Neutrophil (primary cell): ENCODE data around the gene SNAP47.

Experiments used
- H3K27ac ChIP-seq: fragments of 200-600 bp; sonication (generic); 2 replicates; pipeline ENCODE4 v1.5.1; 2016; ENCODE audit warnings: mild to moderate bottlenecking, moderate library complexity
- H3K27me3 ChIP-seq: fragments of 200-600 bp; sonication (generic); 2 replicates; pipeline ENCODE4 v1.6.0; 2016; ENCODE audit warnings: mild to moderate bottlenecking
- H3K36me3 ChIP-seq: fragments of 200-600 bp; sonication (generic); 2 replicates; pipeline ENCODE4 v1.5.1; 2017
- H3K4me1 ChIP-seq, 2 experiments: fragments of 200-600 bp in 1 of 2; sonication (generic) in 1 of 2; 1 replicate in 1 of 2; 2 replicates in 1 of 2; pipeline versions ENCODE4 v1.5.1 to v1.6.1; 2013 to 2016; ENCODE audit warnings: low read depth in 1 of 2, low read length in 1 of 2, mild to moderate bottlenecking in 1 of 2, moderate library complexity in 1 of 2; ENCODE audit not compliant: control insufficient read depth in 1 of 2, insufficient read depth in 1 of 2
- H3K4me3 ChIP-seq, 2 experiments: fragments of 200-600 bp in 1 of 2; sonication (generic) in 1 of 2; 1 replicate in 1 of 2; 2 replicates in 1 of 2; pipeline ENCODE4 v1.5.1; 2013 to 2016; ENCODE audit warnings: low read depth in 1 of 2, low read length in 1 of 2, mild to moderate bottlenecking in 1 of 2, moderate library complexity in 1 of 2
- H3K9me3 ChIP-seq: fragments of 200-600 bp; sonication (generic); 2 replicates; pipeline ENCODE4 v1.5.1; 2016
- TF ChIP-seq, protein P1 (sequence below): fragments of 200-600 bp; sonication (generic); IDR thresholded peaks from 2 replicates; pipeline ENCODE4 v1.5.1; 2016; ENCODE audit warnings: antibody characterized with exemption

SNAP47 gene

GRCh38 chr1:227766015-227766634, 30.9 kb downstream of the SNAP47 start:
- TF ChIP-seq, protein P1, sequence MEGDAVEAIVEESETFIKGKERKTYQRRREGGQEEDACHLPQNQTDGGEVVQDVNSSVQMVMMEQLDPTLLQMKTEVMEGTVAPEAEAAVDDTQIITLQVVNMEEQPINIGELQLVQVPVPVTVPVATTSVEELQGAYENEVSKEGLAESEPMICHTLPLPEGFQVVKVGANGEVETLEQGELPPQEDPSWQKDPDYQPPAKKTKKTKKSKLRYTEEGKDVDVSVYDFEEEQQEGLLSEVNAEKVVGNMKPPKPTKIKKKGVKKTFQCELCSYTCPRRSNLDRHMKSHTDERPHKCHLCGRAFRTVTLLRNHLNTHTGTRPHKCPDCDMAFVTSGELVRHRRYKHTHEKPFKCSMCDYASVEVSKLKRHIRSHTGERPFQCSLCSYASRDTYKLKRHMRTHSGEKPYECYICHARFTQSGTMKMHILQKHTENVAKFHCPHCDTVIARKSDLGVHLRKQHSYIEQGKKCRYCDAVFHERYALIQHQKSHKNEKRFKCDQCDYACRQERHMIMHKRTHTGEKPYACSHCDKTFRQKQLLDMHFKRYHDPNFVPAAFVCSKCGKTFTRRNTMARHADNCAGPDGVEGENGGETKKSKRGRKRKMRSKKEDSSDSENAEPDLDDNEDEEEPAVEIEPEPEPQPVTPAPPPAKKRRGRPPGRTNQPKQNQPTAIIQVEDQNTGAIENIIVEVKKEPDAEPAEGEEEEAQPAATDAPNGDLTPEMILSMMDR = no peak
- no peaks in the 10 kb centered on the region for H3K9me3 ChIP-seq
- peaks cover 57% of the 10 kb centered on the region for H3K36me3 ChIP-seq
- no peaks in the 10 kb centered on the region for H3K27me3 ChIP-seq
- H3K4me3 ChIP-seq = no peak overlapping the region
- H3K4me1 ChIP-seq = no peaks in the 10 kb centered on the region
- H3K27ac ChIP-seq = no peak overlapping the region

- no peaks in the 10 kb centered on the region for H3K4me1 ChIP-seq
These were observed 31.5 kb downstream of the SNAP47 start for GRCh38 chr1:227766653-227767277.

DNA sequence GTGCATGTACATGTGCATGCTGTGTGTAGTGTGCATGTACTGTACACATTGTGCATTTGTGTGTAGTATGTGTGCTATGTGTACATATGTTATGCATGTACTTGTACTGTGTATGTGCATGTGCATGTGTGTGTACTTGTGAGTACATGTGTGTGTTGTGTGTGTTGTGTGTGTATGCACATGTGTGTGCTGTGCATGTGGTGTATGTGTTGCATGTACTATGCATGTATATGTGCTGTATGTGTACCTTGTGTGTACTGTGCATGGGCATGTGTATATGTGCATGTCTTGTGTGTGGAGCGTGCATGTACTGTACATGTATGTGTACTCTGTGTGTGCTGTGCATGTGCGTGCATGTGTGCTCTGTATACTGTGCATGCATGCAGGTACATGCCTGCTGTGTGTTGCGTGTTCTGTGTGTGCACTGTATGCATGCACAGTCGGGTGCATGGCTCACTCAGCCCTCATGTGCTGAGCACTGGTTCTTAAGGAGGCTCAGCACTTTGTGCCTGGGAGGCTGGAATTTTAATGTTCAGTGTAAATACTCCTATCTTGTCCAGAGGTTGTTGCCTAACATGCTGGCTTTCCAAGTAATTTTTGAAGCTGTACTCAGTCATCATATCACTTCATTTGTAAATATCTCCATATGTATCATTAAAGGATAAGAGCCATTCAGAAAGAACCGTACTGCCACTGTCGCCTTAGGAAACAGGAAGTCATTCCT, 32.3 kb downstream of the SNAP47 start:
- H3K36me3 ChIP-seq = peaks cover 44% of the 10 kb centered on the region
- no peaks in the 10 kb centered on the region for H3K27me3 ChIP-seq
- TF ChIP-seq, protein P1 = no peak
- H3K4me1 ChIP-seq = no peaks in the 10 kb centered on the region
- H3K9me3 ChIP-seq = no peaks in the 10 kb centered on the region
- no peak overlapping the region for H3K4me3 ChIP-seq
- H3K27ac ChIP-seq = no peak overlapping the region

More at GRCh38 chr1:227766653-227767277, 31.5 kb downstream of the SNAP47 start:
- no peak overlapping the region for H3K27ac ChIP-seq
- TF ChIP-seq, protein P1 = no peak
- H3K27me3 ChIP-seq = no peaks in the 10 kb centered on the region
- H3K4me3 ChIP-seq = no peak overlapping the region
- H3K36me3 ChIP-seq = peaks cover 50% of the 10 kb centered on the region
- H3K9me3 ChIP-seq = no peaks in the 10 kb centered on the region

DNA sequence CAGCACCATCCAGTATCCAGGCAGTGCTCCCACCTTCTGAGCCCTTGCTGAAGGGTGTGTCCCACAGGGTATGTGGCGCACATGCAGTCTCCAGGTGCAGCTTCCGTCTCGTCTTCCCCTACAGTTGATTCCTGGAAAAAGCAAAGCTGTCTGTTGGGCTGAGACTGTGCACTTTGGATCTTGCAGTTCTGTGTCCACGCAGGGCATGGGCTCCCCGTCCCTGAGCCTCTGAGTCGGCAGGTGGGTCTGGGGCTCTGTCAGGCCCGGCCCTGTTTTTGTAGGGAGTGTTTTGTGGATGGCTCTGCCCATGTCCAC, 32.8 kb downstream of the SNAP47 start:
- Histone ChIP-seq H3K36me3 (peaks cover 44% of the 10 kb centered on the region), H3K9me3 (no peaks in the 10 kb centered on the region), H3K27ac (no peak overlapping the region), H3K27me3 (no peaks in the 10 kb centered on the region), H3K4me1 (no peaks in the 10 kb centered on the region), H3K4me3 (no peak overlapping the region)
- TF ChIP-seq, protein P1 = no peak

DNA sequence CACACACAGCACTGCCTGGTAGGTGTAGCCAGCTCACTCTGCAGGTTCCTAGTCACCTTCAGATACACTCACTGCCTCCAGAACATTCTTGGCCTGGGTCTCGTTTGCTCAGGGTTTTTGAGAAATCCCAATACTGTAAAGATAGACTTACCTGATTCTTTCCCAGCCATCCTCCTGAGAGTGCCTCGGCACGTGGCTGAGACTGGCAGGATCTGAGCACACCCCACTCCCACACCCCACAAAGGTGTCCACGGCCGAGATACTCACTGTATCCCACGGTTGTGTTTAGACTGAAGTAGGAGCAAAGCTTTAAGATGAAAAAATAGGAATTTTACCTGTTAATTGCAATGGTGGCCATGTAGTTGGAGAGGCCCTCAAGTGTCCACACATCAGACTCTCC, 33.4 kb downstream of the SNAP47 start:
- H3K4me1 ChIP-seq = no peaks in the 10 kb centered on the region
- H3K27me3 ChIP-seq = no peaks in the 10 kb centered on the region
- H3K4me3 ChIP-seq = no peak overlapping the region
- peaks cover 40% of the 10 kb centered on the region for H3K36me3 ChIP-seq
- TF ChIP-seq, protein P1 = no peak
- H3K27ac ChIP-seq = no peak overlapping the region
- H3K9me3 ChIP-seq = no peaks in the 10 kb centered on the region
